DND-41 (cell line): ENCODE measurements around the gene AUTS2.

Source experiments
- ATAC-seq: fragments of 200-7000 bp; cut with Tn5 transposase; 3 replicates; pipeline ENCODE4 v1.9.1; 2021; ENCODE audit warnings: low read depth; ENCODE audit not compliant: insufficient read depth
- DNase-seq: peaks from one replicate; pipeline ENCODE4 v3.0.0-alpha.2; 2020
- H2AFZ ChIP-seq: 2 replicates; pipeline ENCODE4 v1.6.0; 2012; ENCODE audit warnings: low read depth, low read length
- H3K27ac ChIP-seq: 2 replicates; pipeline ENCODE4 v1.5.1; 2012; ENCODE audit warnings: low read length, inconsistent platforms
- H3K27me3 ChIP-seq: fragments of 200-600 bp; sonication (generic); 2 replicates; pipeline ENCODE4 v1.6.0; 2012; ENCODE audit warnings: low read length, mild to moderate bottlenecking, inconsistent platforms; ENCODE audit not compliant: insufficient read depth, poor library complexity
- H3K36me3 ChIP-seq: 2 replicates; pipeline ENCODE4 v1.5.1; 2012; ENCODE audit warnings: low read length, inconsistent platforms; ENCODE audit not compliant: insufficient read depth
- H3K4me1 ChIP-seq: 2 replicates; pipeline ENCODE4 v1.5.1; 2012; ENCODE audit warnings: mild to moderate bottlenecking, low read length; ENCODE audit not compliant: insufficient read depth
- H3K4me2 ChIP-seq: 2 replicates; pipeline ENCODE4 v1.6.0; 2012; ENCODE audit warnings: mild to moderate bottlenecking, moderate library complexity, low read length, inconsistent platforms; ENCODE audit not compliant: insufficient read depth
- H3K4me3 ChIP-seq, 2 experiments: fragments of 200-600 bp in 1 of 2; shearing (Covaris generic) in 1 of 2; 2 replicates each; pipeline ENCODE4 v1.5.1; 2012 to 2016; ENCODE audit warnings: inconsistent platforms in 2 of 2, low read length in 2 of 2, mild to moderate bottlenecking in 2 of 2, low read depth in 1 of 2, moderate library complexity in 1 of 2
- H3K79me2 ChIP-seq: 2 replicates; pipeline ENCODE4 v1.6.0; 2012; ENCODE audit warnings: low read length, inconsistent platforms; ENCODE audit not compliant: insufficient read depth
- H3K9ac ChIP-seq: 2 replicates; pipeline ENCODE4 v1.6.0; 2012; ENCODE audit warnings: low read depth, mild to moderate bottlenecking, inconsistent platforms, low read length, moderate library complexity
- H3K9me3 ChIP-seq: 2 replicates; pipeline ENCODE4 v1.5.1; 2012; ENCODE audit warnings: low read length, moderate library complexity, mild to moderate bottlenecking, inconsistent platforms; ENCODE audit not compliant: insufficient read depth, severe bottlenecking
- H4K20me1 ChIP-seq: 2 replicates; pipeline ENCODE4 v1.6.0; 2012; ENCODE audit warnings: low read length; ENCODE audit not compliant: insufficient read depth
- CTCF ChIP-seq: IDR thresholded peaks from 2 replicates; pipeline ENCODE4 v1.5.1; 2012; ENCODE audit warnings: borderline replicate concordance, low read length, moderate library complexity, mild to moderate bottlenecking; ENCODE audit not compliant: poor library complexity, severe bottlenecking; ENCODE audit errors: extremely low read depth
- EZH2 ChIP-seq: IDR thresholded peaks from 3 replicates; pipeline ENCODE4 v1.6.1; 2012; ENCODE audit warnings: borderline replicate concordance, low read depth, mild to moderate bottlenecking, moderate library complexity, low read length, inconsistent platforms; ENCODE audit not compliant: severe bottlenecking

AUTS2 gene

GRCh38 chr7:70668606-70669358, 1070.5 kb downstream of the AUTS2 start:
- H4K20me1 ChIP-seq, result no peaks in the 10 kb centered on the region
- ATAC-seq (no peak), DNase-seq (no peak)
- no peak overlapping the region for H2AFZ ChIP-seq
- no peaks in the 10 kb centered on the region for H3K36me3 ChIP-seq
- no peaks in the 10 kb centered on the region for H3K4me1 ChIP-seq
- no peaks in the 10 kb centered on the region for H3K27me3 ChIP-seq
- no peak overlapping the region for H3K27ac ChIP-seq
- no peaks in the 10 kb centered on the region for H3K79me2 ChIP-seq
- H3K4me3 ChIP-seq, result no peak overlapping the region
- TF ChIP-seq CTCF, result no peak
- TF ChIP-seq EZH2, result no peak
- no peak overlapping the region for H3K4me2 ChIP-seq
- no peaks in the 10 kb centered on the region for H3K9me3 ChIP-seq
- H3K9ac ChIP-seq, result no peak overlapping the region

- Histone ChIP-seq H3K36me3 (no peaks in the 10 kb centered on the region), H3K9me3 (no peaks in the 10 kb centered on the region), H2AFZ (no peak overlapping the region), H3K4me2 (no peak overlapping the region), H4K20me1 (no peaks in the 10 kb centered on the region), H3K79me2 (no peaks in the 10 kb centered on the region), H3K27me3 (no peaks in the 10 kb centered on the region), H3K4me3 (no peak overlapping the region), H3K4me1 (no peaks in the 10 kb centered on the region), H3K9ac (no peak overlapping the region), H3K27ac (no peak overlapping the region)
- TF ChIP-seq EZH2 (no peak), CTCF (no peak)
- DNase-seq, result peak; percentile 25
- ATAC-seq, result peak; percentile 76
Observed at GRCh38 chr7:70669854-70670253, 1071.6 kb downstream of the AUTS2 start.

- H3K36me3 ChIP-seq, result no peaks in the 10 kb centered on the region
- H3K4me2 ChIP-seq, result no peak overlapping the region
- H3K27ac ChIP-seq, result no peak overlapping the region
- no peaks in the 10 kb centered on the region for H3K27me3 ChIP-seq
- no peak for ATAC-seq
- no peak overlapping the region for H2AFZ ChIP-seq
- TF ChIP-seq CTCF (no peak), EZH2 (no peak)
- H4K20me1 ChIP-seq, result no peaks in the 10 kb centered on the region
- DNase-seq, result no peak
- no peak overlapping the region for H3K4me3 ChIP-seq
- H3K9ac ChIP-seq, result no peak overlapping the region
- no peaks in the 10 kb centered on the region for H3K4me1 ChIP-seq
- no peaks in the 10 kb centered on the region for H3K9me3 ChIP-seq
- H3K79me2 ChIP-seq, result no peaks in the 10 kb centered on the region
Observed at GRCh38 chr7:70670288-70670687, 1072.0 kb downstream of the AUTS2 start.
